ENCODE data around the gene KRTAP26-1. TPM values are rescaled to one million over a fixed set of nuclear protein-coding genes. Genes with fewer than 3 reads are reported as not detected.

Gene KRTAP26-1
- total and polyA plus RNA-seq, 2 of the 4 experiments (the other 2 are of a cell fraction): not detected

DNA sequence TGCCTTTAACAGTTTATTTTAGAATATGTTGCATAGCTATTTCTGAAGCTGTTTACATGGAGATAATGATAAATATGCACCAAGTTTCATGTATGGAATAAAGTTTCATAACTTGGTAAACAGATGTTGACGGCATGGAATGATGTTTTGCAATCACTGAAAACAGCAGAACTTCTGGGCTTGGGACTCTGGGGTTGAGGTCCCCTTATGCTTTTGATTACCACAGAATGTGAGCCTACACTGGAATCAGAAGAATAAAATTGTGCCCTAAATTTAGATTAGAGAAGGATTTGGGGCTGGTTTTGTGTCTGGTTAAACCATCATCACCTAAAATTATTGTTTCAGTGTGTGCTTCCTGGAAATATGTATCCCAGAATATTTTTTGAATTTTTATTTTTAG, 48.5 kb downstream of the KRTAP26-1 start:
- H3K4me2 ChIP-seq (ENCODE audit: low read depth, low read length): no peak overlapping the region
- H3K27me3 ChIP-seq (ENCODE audit: control insufficient read depth, insufficient read depth, low read length): no peaks in the 10 kb centered on the region
- no peak overlapping the region for H2AFZ ChIP-seq (replicated peaks; ENCODE audit: low read length, poor library complexity)
- no peak overlapping the region for H3K27ac ChIP-seq (ENCODE audit: insufficient read depth, low read length)
- intact Hi-C loops (cut with micrococcal nuclease): no loop called here
- dilution Hi-C loops (cut with HindIII; ENCODE audit: low sequenced_read_pairs, unreplicated experiment): no loop called here
- peaks cover 10% of the 10 kb centered on the region for H3K9me3 ChIP-seq (ENCODE audit: control insufficient read depth, insufficient read depth, low read length)
- no peaks in the 10 kb centered on the region for H3K4me1 ChIP-seq (ENCODE audit: control insufficient read depth, insufficient read depth, low read length)
- H4K8ac ChIP-seq (ENCODE audit: low read depth in 2 of 2, low read length in 2 of 2): no peak overlapping the region
- no peak overlapping the region for H3K9ac ChIP-seq (ENCODE audit: low read depth, low read length)
- no peak overlapping the region for H3K23ac ChIP-seq (ENCODE audit: low read depth, low read length)
- WGBS, 2 experiments (ENCODE audit: extremely low coverage in 2 of 2, insufficient read length in 1 of 2): no CpG with 5 or more reads among the region's 1 CpG
- H3K9me1 ChIP-seq (ENCODE audit: insufficient read depth, low read length): no peaks in the 10 kb centered on the region
- H3K36me3 ChIP-seq (ENCODE audit: control insufficient read depth, insufficient read depth, low read length): no peaks in the 10 kb centered on the region
- no peak overlapping the region for H2AK5ac ChIP-seq (ENCODE audit: low read depth, low read length)
- no peak overlapping the region for H4K91ac ChIP-seq (ENCODE audit: insufficient read depth, low read depth, low read length)
- no peak overlapping the region for H3K4me3 ChIP-seq (ENCODE audit: insufficient read depth, low read depth, low read length)
- no peak overlapping the region for H2BK15ac ChIP-seq (ENCODE audit: low read depth, low read length)
- POLR2A ChIA-PET (ENCODE audit: unreplicated experiment): no interaction called here
- H4K5ac ChIP-seq (ENCODE audit: low read depth, low read length): no peak overlapping the region
- in situ Hi-C loops (cut with MboI; ENCODE audit: low sequenced_read_pairs): no loop called here
- H2AK9ac ChIP-seq (replicated peaks; ENCODE audit: low read depth, low read length, poor library complexity): no peak overlapping the region
- no peaks in the 10 kb centered on the region for H4K20me1 ChIP-seq (ENCODE audit: insufficient read depth, low read length)
- CTCF ChIA-PET: interaction anchor here (0.5 kb wide), 1 partner anchor 15 kb away, joined by 3 read pairs; no protein-coding TSS in a partner anchor
- no peak for DNase-seq
- BruUV-seq (replicated peaks): no TSS peak
- no peak for TF ChIP-seq POLR2A (IDR thresholded peaks at IDR 0.05; ENCODE audit: low read depth, low read length)
- no peak for TF ChIP-seq NFE2L2 (IDR thresholded peaks at IDR 0.05; ENCODE audit: low read depth, low read length)
- no peak for TF ChIP-seq SMC3 (IDR thresholded peaks at IDR 0.05; ENCODE audit: low read depth, low read length)
- TF ChIP-seq CEBPB (IDR thresholded peaks at IDR 0.05; ENCODE audit: low read depth, low read length): no peak
- no peak for TF ChIP-seq RCOR1 (IDR thresholded peaks at IDR 0.05; ENCODE audit: insufficient replicate concordance, low read length)
- TF ChIP-seq RFX5 (IDR thresholded peaks at IDR 0.05; ENCODE audit: low read depth, low read length): no peak
- no peak for TF ChIP-seq MAZ (IDR thresholded peaks at IDR 0.05; ENCODE audit: borderline replicate concordance, low read depth, low read length)
- no peak for TF ChIP-seq FOS (IDR thresholded peaks at IDR 0.05; ENCODE audit: low read depth, low read length)
- TF ChIP-seq MAFK (IDR thresholded peaks at IDR 0.05; ENCODE audit: low read depth, low read length): no peak
- TF ChIP-seq, protein P1, sequence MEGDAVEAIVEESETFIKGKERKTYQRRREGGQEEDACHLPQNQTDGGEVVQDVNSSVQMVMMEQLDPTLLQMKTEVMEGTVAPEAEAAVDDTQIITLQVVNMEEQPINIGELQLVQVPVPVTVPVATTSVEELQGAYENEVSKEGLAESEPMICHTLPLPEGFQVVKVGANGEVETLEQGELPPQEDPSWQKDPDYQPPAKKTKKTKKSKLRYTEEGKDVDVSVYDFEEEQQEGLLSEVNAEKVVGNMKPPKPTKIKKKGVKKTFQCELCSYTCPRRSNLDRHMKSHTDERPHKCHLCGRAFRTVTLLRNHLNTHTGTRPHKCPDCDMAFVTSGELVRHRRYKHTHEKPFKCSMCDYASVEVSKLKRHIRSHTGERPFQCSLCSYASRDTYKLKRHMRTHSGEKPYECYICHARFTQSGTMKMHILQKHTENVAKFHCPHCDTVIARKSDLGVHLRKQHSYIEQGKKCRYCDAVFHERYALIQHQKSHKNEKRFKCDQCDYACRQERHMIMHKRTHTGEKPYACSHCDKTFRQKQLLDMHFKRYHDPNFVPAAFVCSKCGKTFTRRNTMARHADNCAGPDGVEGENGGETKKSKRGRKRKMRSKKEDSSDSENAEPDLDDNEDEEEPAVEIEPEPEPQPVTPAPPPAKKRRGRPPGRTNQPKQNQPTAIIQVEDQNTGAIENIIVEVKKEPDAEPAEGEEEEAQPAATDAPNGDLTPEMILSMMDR (conservative IDR thresholded peaks at IDR 0.05; ENCODE audit: low read depth, low read length): no peak
- TF ChIP-seq BHLHE40 (IDR thresholded peaks at IDR 0.05; ENCODE audit: low read depth, low read length): no peak
- TF ChIP-seq, protein P2, sequence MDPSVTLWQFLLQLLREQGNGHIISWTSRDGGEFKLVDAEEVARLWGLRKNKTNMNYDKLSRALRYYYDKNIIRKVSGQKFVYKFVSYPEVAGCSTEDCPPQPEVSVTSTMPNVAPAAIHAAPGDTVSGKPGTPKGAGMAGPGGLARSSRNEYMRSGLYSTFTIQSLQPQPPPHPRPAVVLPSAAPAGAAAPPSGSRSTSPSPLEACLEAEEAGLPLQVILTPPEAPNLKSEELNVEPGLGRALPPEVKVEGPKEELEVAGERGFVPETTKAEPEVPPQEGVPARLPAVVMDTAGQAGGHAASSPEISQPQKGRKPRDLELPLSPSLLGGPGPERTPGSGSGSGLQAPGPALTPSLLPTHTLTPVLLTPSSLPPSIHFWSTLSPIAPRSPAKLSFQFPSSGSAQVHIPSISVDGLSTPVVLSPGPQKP (IDR thresholded peaks at IDR 0.05; ENCODE audit: borderline replicate concordance, low read depth, low read length): no peak
- no peak for TF ChIP-seq RAD21 (IDR thresholded peaks at IDR 0.05; ENCODE audit: low read length)
- no peak overlapping the region for H3K56ac ChIP-seq (ENCODE audit: extremely low read depth, insufficient read depth, low read length)
- H3K79me1 ChIP-seq (ENCODE audit: low read depth in 1 of 2, low read length in 2 of 2): no peaks in the 10 kb centered on the region
- H3K18ac ChIP-seq (ENCODE audit: low read depth, low read length): no peak overlapping the region
- no peak overlapping the region for H2BK20ac ChIP-seq (ENCODE audit: low read depth, low read length)
- no peak overlapping the region for H3K4ac ChIP-seq (ENCODE audit: low read depth, low read length)
- H2BK5ac ChIP-seq (ENCODE audit: low read depth, low read length, poor library complexity, severe bottlenecking): no peak overlapping the region
- ATAC-seq (ENCODE audit: low read depth): no peak
- no peak overlapping the region for H3K14ac ChIP-seq (replicated peaks; ENCODE audit: low read depth, low read length)
- H2BK120ac ChIP-seq (ENCODE audit: low read depth, low read length): no peak overlapping the region

Data from IMR-90 (cell line).